Ovary (tissue), 3 donors: ENCODE results near the gene IRX4.

Source experiments
- CTCF ChIP-seq, 3 donors: fragments of 450-650 bp in 2 of 3; fragments of 200-600 bp in 1 of 3; IDR thresholded peaks; one replicate each; pipeline versions ENCODE4 v1.5.1 to v1.8.0; 2016 to 2022; ENCODE audit warnings: antibody characterized with exemption in 3 of 3, mild to moderate bottlenecking in 1 of 3
- POLR2A ChIP-seq: fragments of 450-650 bp; IDR thresholded peaks from one replicate; pipeline ENCODE4 v1.6.1; 2017; ENCODE audit warnings: antibody characterized with exemption, mild to moderate bottlenecking, moderate library complexity
- donor health status: DM: no; HTN: no; CAD: no.

GRCh38 chr5:1886846-1887587 lies 4.3 kb upstream of the IRX4 start:
- no peak for TF ChIP-seq POLR2A
- no peak for TF ChIP-seq CTCF (IDR thresholded peaks at IDR 0.05)
